Skin epidermis (tissue), 12 donors: ENCODE results near the gene H2BK1.

Experiments
- H3K27ac ChIP-seq, 21 experiments: fragments of 200-600 bp; sonication (generic) in 11 of 21; one replicate each; pipeline ENCODE4 v1.5.0; 2020; ENCODE audit warnings: mild to moderate bottlenecking in 3 of 21, inconsistent platforms in 2 of 21, moderate library complexity in 2 of 21
- H3K4me3 ChIP-seq, 7 experiments: fragments of 200-600 bp; sonication (generic) in 2 of 7; one replicate each; pipeline ENCODE4 v1.5.0; 2020; ENCODE audit warnings: inconsistent platforms in 2 of 7, mild to moderate bottlenecking in 2 of 7, moderate library complexity in 1 of 7

H2BK1 gene

GRCh38 chr7:151246102-151246850 is 36.0 kb upstream of the H2BK1 start:
- H3K4me3 ChIP-seq = peak overlapping the region in 2 of 7 experiments; percentile 18 to 38

GRCh38 chr7:151245360-151246101 is 35.2 kb upstream of the H2BK1 start:
- peak overlapping the region in 6 of 7 experiments; percentile 9 to 38 (median 18) for H3K4me3 ChIP-seq
- peak overlapping the region in 2 of 21 experiments; percentile 23 to 51 for H3K27ac ChIP-seq

More at GRCh38 chr7:151246102-151246850, 36.0 kb upstream of the H2BK1 start:
- no peak overlapping the region for H3K27ac ChIP-seq

- Histone ChIP-seq H3K4me3 (peak overlapping the region in 6 of 7 experiments; percentile 9 to 38 (median 18)), H3K27ac (peak overlapping the region in 2 of 21 experiments; percentile 23 to 51)
Measured at GRCh38 chr7:151244841-151245346, 34.6 kb upstream of the H2BK1 start.

GRCh38 chr7:151244196-151244840 is 34.0 kb upstream of the H2BK1 start:
- Histone ChIP-seq H3K27ac (peak overlapping the region in 1 of 21 experiments; percentile 1), H3K4me3 (no peak overlapping the region)

- Histone ChIP-seq H3K27ac (peak overlapping the region in 5 of 21 experiments; percentile 1 to 41 (median 6)), H3K4me3 (peak overlapping the region in 1 of 7 experiments; percentile 4)
Measured at GRCh38 chr7:151243408-151244195, 33.3 kb upstream of the H2BK1 start.

GRCh38 chr7:151243045-151243349 is 32.7 kb upstream of the H2BK1 start:
- peak overlapping the region in 4 of 21 experiments; percentile 5 to 41 (median 16) for H3K27ac ChIP-seq
- H3K4me3 ChIP-seq = no peak overlapping the region

- Histone ChIP-seq H3K4me3 (no peak overlapping the region), H3K27ac (no peak overlapping the region)
Measured at GRCh38 chr7:151242159-151243044, 32.1 kb upstream of the H2BK1 start.

- Histone ChIP-seq H3K4me3 (no peak overlapping the region), H3K27ac (no peak overlapping the region)
Measured at GRCh38 chr7:151241755-151242096, 31.4 kb upstream of the H2BK1 start.

GRCh38 chr7:151240942-151241754 is 30.9 kb upstream of the H2BK1 start:
- no peak overlapping the region for H3K27ac ChIP-seq
- no peak overlapping the region for H3K4me3 ChIP-seq

GRCh38 chr7:151240536-151240935 is 30.2 kb upstream of the H2BK1 start:
- Histone ChIP-seq H3K27ac (peak overlapping the region in 1 of 21 experiments; percentile 0), H3K4me3 (no peak overlapping the region)

GRCh38 chr7:151239837-151240459 is 29.7 kb upstream of the H2BK1 start:
- H3K27ac ChIP-seq = peak overlapping the region in 1 of 21 experiments; percentile 0

GRCh38 chr7:151238924-151239836 is 28.9 kb upstream of the H2BK1 start:
- no peak overlapping the region for H3K27ac ChIP-seq
- H3K4me3 ChIP-seq = no peak overlapping the region

More at GRCh38 chr7:151239837-151240459, 29.7 kb upstream of the H2BK1 start:
- H3K4me3 ChIP-seq = no peak overlapping the region

GRCh38 chr7:151238190-151238810 is 28.0 kb upstream of the H2BK1 start:
- Histone ChIP-seq H3K27ac (peak overlapping the region in 1 of 21 experiments; percentile 5), H3K4me3 (no peak overlapping the region)

GRCh38 chr7:151237244-151238189 is 27.2 kb upstream of the H2BK1 start:
- Histone ChIP-seq H3K4me3 (no peak overlapping the region), H3K27ac (peak overlapping the region in 1 of 21 experiments; percentile 5)

- Histone ChIP-seq H3K4me3 (no peak overlapping the region), H3K27ac (no peak overlapping the region)
Measured at GRCh38 chr7:151236406-151236805, 26.1 kb upstream of the H2BK1 start.
